GM23338 (cell line): ENCODE data around the gene NOL3.

ENCODE experiments used
- EZH2 ChIP-seq: fragments of 200-600 bp; sonication (generic); IDR thresholded peaks from one replicate; pipeline ENCODE4 v1.8.0; 2017; ENCODE audit warnings: antibody characterized with exemption, mild to moderate bottlenecking, low read depth; ENCODE audit not compliant: unreplicated experiment
- JUNB ChIP-seq: IDR thresholded peaks from one replicate; pipeline ENCODE4 v1.6.1; 2016; ENCODE audit warnings: antibody characterized with exemption; ENCODE audit not compliant: unreplicated experiment
- NANOG ChIP-seq: IDR thresholded peaks from 2 replicates; pipeline ENCODE4 v1.6.1; 2016; ENCODE audit warnings: antibody characterized with exemption, borderline replicate concordance
- POLR2AphosphoS5 ChIP-seq: IDR thresholded peaks from 2 replicates; pipeline ENCODE4 v1.6.1; 2016; ENCODE audit warnings: antibody characterized with exemption, low read depth
- TF ChIP-seq, protein P1 (sequence below), 2 experiments: fragments of 200-600 bp in 1 of 2; sonication (generic) in 1 of 2; conservative IDR thresholded peaks; 2 replicates each; pipeline versions ENCODE4 v1.5.1 to v1.6.1; 2016 to 2017; ENCODE audit warnings: antibody characterized with exemption in 2 of 2, low read depth in 2 of 2, mild to moderate bottlenecking in 2 of 2, moderate library complexity in 1 of 2

DNA sequence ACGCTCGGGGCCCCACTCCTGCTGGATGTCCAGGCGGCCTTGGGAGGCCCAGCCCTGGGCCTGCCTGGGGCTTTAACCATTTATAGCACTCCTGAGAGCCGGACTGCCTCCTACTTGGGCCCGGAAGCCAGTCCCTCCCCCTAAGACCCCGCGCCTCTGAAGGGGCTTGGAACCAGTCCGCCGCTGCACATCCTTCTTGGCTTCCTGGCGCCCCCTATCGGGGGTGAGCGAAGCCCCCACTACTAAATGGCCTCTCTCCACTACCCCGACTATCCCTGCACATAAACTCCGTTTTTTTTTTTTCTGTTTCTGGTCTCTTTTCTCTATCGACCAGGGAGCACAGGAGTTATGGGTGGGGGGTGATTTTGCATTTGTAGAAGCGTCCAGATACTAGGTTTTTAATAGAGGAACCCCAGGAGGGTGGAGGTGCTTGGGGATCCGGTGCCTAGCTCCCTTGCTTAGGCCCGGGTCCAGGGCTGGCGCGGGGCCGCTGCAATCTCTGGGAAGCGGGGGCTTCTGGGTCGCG, 633 bp upstream of the NOL3 start:
- TF ChIP-seq, protein P1, sequence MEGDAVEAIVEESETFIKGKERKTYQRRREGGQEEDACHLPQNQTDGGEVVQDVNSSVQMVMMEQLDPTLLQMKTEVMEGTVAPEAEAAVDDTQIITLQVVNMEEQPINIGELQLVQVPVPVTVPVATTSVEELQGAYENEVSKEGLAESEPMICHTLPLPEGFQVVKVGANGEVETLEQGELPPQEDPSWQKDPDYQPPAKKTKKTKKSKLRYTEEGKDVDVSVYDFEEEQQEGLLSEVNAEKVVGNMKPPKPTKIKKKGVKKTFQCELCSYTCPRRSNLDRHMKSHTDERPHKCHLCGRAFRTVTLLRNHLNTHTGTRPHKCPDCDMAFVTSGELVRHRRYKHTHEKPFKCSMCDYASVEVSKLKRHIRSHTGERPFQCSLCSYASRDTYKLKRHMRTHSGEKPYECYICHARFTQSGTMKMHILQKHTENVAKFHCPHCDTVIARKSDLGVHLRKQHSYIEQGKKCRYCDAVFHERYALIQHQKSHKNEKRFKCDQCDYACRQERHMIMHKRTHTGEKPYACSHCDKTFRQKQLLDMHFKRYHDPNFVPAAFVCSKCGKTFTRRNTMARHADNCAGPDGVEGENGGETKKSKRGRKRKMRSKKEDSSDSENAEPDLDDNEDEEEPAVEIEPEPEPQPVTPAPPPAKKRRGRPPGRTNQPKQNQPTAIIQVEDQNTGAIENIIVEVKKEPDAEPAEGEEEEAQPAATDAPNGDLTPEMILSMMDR (conservative IDR thresholded peaks at IDR 0.05; ENCODE audit: low read depth in 2 of 2) = peak; percentile 81 to 91
- TF ChIP-seq EZH2 (peak; percentile 72), JUNB (no peak), NANOG (no peak), POLR2AphosphoS5 (no peak)
